ENCODE measurements around the gene NPHP1. TPM values are rescaled to one million over a fixed set of nuclear protein-coding genes. Genes with fewer than 3 reads are reported as not detected.
"Not testable (repeated sequence)": the region's sequence is repeated elsewhere in the genome, so short reads cannot be mapped to it uniquely, and the experiment has no call there.

Gene NPHP1
- 1.5 and 1.7 TPM in 2 replicates for total RNA-seq

- DNase-seq (ENCODE audit: low read depth in 2 of 2), result peak; percentile 67 to 84
Measured at GRCh38 chr2:110204408-110205385, at the start of gene NPHP1. NPHP1 (minus strand) TSS chr2:110205013; CDS start chr2:110204968, 45 bp downstream.

- not testable (repeated sequence) for DNase-seq (ENCODE audit: low read depth in 2 of 2)
Measured at GRCh38 chr2:110248081-110248795, 43.4 kb upstream of the NPHP1 start.

DNA sequence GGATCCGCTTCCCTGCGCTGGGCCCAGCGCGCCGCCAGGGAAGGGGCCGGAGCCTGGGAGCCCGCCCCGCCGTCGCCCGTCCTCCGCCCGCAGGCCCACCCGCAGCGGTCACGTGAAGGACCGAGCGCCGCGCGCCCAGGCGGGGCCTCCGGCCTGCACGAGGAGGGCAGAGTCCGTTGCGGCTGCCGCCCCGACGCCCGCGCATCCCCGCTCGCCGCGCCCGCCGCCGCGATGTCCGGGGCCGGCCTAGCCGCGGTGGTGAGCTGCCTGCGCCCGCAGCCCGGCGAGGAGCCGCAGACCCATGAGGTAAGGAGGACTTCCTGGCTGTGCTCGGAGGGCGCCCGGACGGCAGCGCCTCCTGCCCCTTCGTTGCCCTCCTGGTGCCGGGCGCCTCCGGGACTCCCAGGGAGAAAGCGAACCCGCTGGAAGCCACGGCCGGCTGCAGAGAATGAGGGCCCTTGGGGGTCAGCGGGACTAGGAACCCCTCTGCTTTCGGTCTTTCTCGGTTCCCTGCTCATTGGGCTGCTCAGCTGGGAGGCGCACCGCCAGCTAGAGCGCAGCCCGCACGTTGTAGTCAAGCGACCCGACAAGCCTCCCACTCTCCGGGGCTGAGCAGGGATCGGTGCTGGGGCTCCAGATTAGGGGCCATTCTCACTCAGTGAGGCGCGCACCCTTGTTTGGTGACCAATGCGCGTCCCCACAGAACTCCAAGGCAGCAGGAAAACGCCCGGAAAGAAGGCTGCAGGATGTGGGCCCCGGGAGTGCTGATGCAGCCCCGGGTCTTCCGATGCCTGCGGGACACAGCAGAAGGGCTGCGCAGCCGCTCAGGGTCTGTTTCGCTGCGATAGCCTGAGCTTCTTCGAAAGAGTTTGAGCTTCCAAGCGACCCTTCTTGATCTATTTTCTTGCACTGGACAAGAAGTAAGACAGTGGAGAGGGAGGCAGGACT is 40.9 kb upstream of the NPHP1 start:
- not testable (repeated sequence) for DNase-seq (ENCODE audit: low read depth in 2 of 2)

- not testable (repeated sequence) for DNase-seq (ENCODE audit: low read depth in 2 of 2)
Measured at GRCh38 chr2:110243283-110243682, 38.5 kb upstream of the NPHP1 start.

DNA sequence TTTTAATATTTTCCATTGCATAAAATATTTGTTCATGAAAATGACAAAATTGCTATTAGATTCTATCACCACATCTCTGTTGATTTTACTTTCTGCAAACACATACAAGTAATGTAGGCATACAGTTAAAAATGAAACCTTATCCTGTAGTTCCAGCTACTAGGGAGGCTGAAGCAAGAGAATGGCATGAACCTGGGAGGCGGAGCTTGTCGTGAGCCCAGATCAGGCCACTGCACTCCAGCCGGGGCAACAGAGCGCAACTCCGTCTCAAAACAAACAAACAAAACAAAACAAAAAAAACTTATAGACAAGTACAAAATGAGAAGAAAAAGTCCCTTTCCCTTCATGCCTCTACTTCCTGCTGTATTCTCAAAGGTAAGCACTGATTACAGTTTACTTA is 29.7 kb upstream of the NPHP1 start:
- DNase-seq (ENCODE audit: low read depth in 2 of 2), result not testable (repeated sequence)

DNA sequence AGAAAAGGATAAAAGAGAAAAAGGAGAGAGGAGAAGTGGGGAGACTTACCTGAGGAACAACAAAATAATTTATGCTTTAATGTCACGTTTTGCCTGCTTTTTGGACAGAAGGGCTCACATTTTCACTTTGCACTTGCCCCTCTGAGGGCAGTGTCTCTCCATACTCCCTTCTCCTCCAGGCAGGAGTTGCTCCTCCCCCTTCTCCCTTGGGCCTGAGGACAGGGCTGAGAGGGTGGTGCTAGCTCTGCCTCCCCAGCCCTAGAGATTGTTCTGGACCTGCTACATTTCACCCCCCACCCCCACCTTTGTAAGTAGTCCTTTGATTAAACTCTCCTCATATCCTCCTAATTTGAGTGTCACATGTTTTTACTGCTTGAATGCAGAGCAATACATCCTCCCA is 25.1 kb upstream of the NPHP1 start:
- not testable (repeated sequence) for DNase-seq (ENCODE audit: low read depth in 2 of 2)

- DNase-seq (ENCODE audit: low read depth in 2 of 2), result not testable (repeated sequence)
Measured at GRCh38 chr2:110222626-110223025, 17.8 kb upstream of the NPHP1 start.

GRCh38 chr2:110221938-110222337 is 17.1 kb upstream of the NPHP1 start:
- DNase-seq (ENCODE audit: low read depth in 2 of 2), result no peak

- no peak for DNase-seq (ENCODE audit: low read depth in 2 of 2)
Measured at GRCh38 chr2:110220190-110220564, 15.4 kb upstream of the NPHP1 start.

- no peak for DNase-seq (ENCODE audit: low read depth in 2 of 2)
Measured at GRCh38 chr2:110219496-110220189, 14.8 kb upstream of the NPHP1 start.

DNA sequence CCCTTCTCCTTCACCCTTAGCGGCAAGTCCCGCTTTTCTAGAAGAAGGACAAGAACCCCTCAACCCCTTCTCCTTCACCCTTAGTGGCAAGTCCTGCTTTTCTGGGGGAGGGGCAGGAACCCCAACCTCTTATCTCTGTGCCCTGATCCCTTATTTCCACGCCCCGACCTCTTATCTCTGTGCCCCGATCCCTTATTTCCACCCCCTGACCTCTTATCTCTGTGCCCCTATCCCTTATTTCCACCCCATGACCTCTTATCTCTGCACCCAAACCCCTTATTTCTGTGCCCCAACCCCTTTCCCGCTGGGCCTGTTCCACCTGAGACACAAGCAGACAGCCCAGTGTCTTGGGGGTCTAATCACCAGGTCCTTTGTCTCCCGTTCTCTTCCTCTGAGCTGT is 14.1 kb upstream of the NPHP1 start:
- not testable (repeated sequence) for DNase-seq (ENCODE audit: low read depth in 2 of 2)

DNA sequence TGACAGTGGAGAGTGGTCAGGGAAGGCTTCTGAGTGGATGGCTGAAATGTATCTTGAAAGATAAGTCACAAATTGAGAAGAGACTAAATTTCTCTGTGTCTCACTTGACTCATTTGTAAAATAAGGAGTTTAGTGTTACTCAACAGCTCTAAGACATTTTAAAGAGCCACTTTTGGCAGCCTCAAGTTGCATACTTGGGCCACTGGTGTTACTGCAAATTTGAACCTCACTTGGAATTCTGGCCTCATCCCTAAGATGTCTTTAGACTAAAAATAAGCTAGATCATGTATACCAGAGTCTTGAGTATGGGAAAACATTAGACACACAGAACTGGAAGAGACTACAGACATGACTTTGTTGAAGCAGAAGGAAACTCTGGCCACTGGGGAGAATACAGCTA is 12.0 kb upstream of the NPHP1 start:
- no peak for DNase-seq (ENCODE audit: low read depth in 2 of 2)

- DNase-seq (ENCODE audit: low read depth in 2 of 2), result no peak
Measured at GRCh38 chr2:110216199-110216598, 11.4 kb upstream of the NPHP1 start.

GRCh38 chr2:110215566-110216158 is 10.8 kb upstream of the NPHP1 start:
- no peak for DNase-seq (ENCODE audit: low read depth in 2 of 2)

DNA sequence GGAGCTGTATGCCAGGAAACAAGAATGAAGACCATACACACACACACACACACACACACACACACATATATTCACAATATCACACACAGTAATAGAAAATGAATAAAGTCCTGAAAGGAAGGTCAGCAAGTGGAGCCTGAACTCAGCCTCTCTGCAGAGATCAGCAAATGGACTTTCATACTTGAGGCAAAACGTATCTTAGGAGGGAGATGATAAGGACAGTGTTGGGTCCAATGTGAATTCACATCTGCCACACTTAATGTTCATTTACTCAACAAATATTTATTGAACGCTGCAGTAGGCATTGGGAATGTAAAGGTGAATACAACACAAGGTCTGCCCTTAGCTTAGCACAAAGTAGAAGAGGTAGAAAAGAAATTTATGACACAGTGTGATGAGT is 10.3 kb upstream of the NPHP1 start:
- no peak for DNase-seq (ENCODE audit: low read depth in 2 of 2)

- DNase-seq (ENCODE audit: low read depth in 2 of 2), result not testable (repeated sequence)
Measured at GRCh38 chr2:110213522-110213921, 8.7 kb upstream of the NPHP1 start.

DNA sequence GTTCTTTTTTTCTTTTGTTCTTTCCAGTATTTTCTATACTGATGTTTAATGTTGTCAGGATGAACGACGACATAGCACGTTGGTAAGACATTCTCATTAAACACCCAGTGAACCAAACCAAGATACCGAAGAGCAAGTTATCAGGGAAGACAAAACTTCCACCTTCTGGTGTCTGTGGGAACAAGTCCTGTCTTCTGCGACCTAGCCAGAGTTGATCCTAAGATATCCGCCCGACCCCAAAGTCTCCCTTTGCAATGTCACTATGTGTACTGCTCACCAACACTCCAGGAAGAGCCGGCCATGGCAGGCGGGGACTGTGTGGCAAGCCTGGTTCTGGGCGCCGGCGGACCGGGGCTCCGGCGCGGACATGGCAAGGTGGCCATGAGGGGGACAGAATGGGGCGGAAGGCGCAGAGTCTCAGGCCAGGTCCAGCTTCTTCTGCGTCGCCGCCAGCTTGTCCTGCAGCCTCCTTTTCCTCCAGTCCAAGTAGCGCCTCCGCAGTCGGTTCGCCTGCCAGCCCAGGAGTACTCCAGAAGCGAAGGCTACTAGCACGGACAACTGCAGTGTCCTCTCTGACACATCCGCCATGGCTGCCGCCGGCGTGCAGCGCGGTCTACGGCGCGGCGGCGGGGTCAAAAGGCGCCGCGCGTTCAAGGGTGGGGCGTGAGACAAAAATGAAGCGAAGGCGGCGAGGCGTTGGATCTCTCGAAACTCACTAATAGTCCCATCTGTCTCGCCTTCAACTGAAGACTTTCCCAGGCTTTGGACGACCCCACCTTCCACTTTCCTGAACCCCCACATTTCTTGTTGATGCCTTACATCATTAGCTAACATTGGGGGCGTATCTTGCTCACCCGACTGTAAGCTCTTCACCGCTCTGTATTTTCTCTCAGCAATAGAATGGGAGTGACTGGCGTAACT is 7.4 kb upstream of the NPHP1 start, which contains the start of gene MTLN:
Gene MTLN (minus strand): TSS at position 610 of the 921 bp plus-strand sequence. CDS start 22 bp downstream, at position 588.
- peak; percentile 30 to 73 for DNase-seq (ENCODE audit: low read depth in 2 of 2)

- DNase-seq (ENCODE audit: low read depth in 2 of 2), result no peak
Measured at GRCh38 chr2:110205660-110206455, 1.0 kb upstream of the NPHP1 start.

All from dermis microvascular lymphatic vessel endothelial cell (primary cell).